Prostate gland (tissue), 2 donors: ENCODE data around the gene DDOST. TPM values are rescaled to one million over a fixed set of nuclear protein-coding genes. Genes with fewer than 3 reads are reported as not detected.

Experiments used
- DNase-seq: peaks from one replicate; pipeline ENCODE4 v3.0.0-alpha.2; 2019; ENCODE audit warnings: low spot score
- H3K27ac ChIP-seq, 2 donors: fragments of 200-600 bp; sonication (generic); 2 replicates each; pipeline ENCODE4 v1.5.1; 2017 to 2019
- H3K27me3 ChIP-seq: fragments of 200-600 bp; sonication (generic); replicated peaks from 2 replicates; pipeline ENCODE4 v1.5.1; 2019; ENCODE audit not compliant: insufficient read depth
- H3K36me3 ChIP-seq, 2 donors: fragments of 200-600 bp; sonication (generic); 1 replicate in 1 of 2; 2 replicates in 1 of 2; pipeline versions ENCODE4 v1.5.1 to v1.8.1; 2017 to 2019
- H3K4me1 ChIP-seq: fragments of 200-600 bp; sonication (generic); replicated peaks from 2 replicates; pipeline ENCODE4 v1.5.1; 2019
- H3K4me3 ChIP-seq, 2 donors: fragments of 200-600 bp; sonication (generic); 2 replicates each; pipeline ENCODE4 v1.5.1; 2017 to 2019
- H3K9me3 ChIP-seq: fragments of 200-600 bp; sonication (generic); 2 replicates; pipeline ENCODE4 v1.5.1; 2017
- POLR2A ChIP-seq: fragments of 450-650 bp; IDR thresholded peaks from one replicate; pipeline ENCODE4 v1.6.1; 2016; ENCODE audit warnings: antibody characterized with exemption, mild to moderate bottlenecking
- POLR2AphosphoS5 ChIP-seq: sonication (generic); formaldehyde crosslinking; IDR thresholded peaks from one replicate; pipeline ENCODE4 v1.6.1; 2017; ENCODE audit warnings: antibody characterized with exemption
- WGBS: methylation state at CpG from one replicate; pipeline ENCODE4 v1.1.5; 2018; 5-methylcytosine and 5-hydroxymethylcytosine counted together
- intact Hi-C: fragments of 100-400 bp; cut with DNase I; formaldehyde crosslinking; loops from one replicate; pipeline ENCODE4 v1.14.2; 2022
- total RNA-seq, 2 donors: library from RNA; depleted of rRNA; stranded (reverse); fragments of >200 nt; gene quantifications; one replicate each; pipeline ENCODE4 v1.1.0, GENCODE V29; 2016
- TF ChIP-seq, protein P1 (sequence below), 4 experiments: fragments of 200-600 bp in 2 of 4; fragments of 450-650 bp in 2 of 4; sonication (generic) in 2 of 4; IDR thresholded peaks; 1 replicate in 3 of 4; 2 replicates in 1 of 4; pipeline ENCODE4 v1.5.1; 2016 to 2019; ENCODE audit warnings: antibody characterized with exemption in 4 of 4, mild to moderate bottlenecking in 2 of 4, moderate library complexity in 2 of 4

The DDOST gene
- total RNA-seq, 2 donors from 2014 or later, result 223 to 264 TPM

- no peak for DNase-seq
- WGBS, result 82% methylated on average over 6 of the region's 6 CpGs
- Histone ChIP-seq H3K4me3 (no peak overlapping the region), H3K27ac (no peak overlapping the region), H3K9me3 (no peaks in the 10 kb centered on the region), H3K27me3 (no peaks in the 10 kb centered on the region), H3K4me1 (no peaks in the 10 kb centered on the region), H3K36me3 (no peaks in the 10 kb centered on the region)
- intact Hi-C loops, result no loop called here
- TF ChIP-seq, protein P1, sequence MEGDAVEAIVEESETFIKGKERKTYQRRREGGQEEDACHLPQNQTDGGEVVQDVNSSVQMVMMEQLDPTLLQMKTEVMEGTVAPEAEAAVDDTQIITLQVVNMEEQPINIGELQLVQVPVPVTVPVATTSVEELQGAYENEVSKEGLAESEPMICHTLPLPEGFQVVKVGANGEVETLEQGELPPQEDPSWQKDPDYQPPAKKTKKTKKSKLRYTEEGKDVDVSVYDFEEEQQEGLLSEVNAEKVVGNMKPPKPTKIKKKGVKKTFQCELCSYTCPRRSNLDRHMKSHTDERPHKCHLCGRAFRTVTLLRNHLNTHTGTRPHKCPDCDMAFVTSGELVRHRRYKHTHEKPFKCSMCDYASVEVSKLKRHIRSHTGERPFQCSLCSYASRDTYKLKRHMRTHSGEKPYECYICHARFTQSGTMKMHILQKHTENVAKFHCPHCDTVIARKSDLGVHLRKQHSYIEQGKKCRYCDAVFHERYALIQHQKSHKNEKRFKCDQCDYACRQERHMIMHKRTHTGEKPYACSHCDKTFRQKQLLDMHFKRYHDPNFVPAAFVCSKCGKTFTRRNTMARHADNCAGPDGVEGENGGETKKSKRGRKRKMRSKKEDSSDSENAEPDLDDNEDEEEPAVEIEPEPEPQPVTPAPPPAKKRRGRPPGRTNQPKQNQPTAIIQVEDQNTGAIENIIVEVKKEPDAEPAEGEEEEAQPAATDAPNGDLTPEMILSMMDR (IDR thresholded peaks at IDR 0.05), result no peak
- no peak for TF ChIP-seq POLR2AphosphoS5
Measured at GRCh38 chr1:20708057-20708456, 46.9 kb upstream of the DDOST start.

DNA sequence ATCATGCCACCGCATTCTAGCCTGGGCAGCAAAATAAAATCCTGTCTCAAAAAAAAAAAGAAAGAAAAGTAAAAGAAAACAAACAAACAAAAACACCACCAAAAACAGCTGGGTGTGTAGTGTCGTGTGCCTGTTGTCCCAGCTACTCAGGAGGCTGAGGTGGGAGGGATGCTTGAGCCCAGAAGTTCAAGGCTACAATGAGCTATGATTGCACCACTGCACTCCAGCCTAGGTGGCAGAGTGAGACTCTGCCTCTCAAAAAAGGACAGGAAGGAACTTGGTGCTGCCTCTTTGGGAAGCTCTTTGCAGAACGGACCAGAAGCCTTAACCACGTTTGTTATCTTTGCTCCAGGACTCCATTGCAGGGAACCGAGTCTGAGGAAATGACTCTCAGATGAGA lies 45.7 kb upstream of the DDOST start:
- H3K36me3 ChIP-seq, result no peaks in the 10 kb centered on the region
- H3K27ac ChIP-seq, result no peak overlapping the region
- intact Hi-C loops, result no loop called here
- no peaks in the 10 kb centered on the region for H3K9me3 ChIP-seq
- no peak for DNase-seq
- no peaks in the 10 kb centered on the region for H3K27me3 ChIP-seq
- H3K4me3 ChIP-seq, result no peak overlapping the region
- TF ChIP-seq, protein P1 (IDR thresholded peaks at IDR 0.05), result no peak
- TF ChIP-seq POLR2AphosphoS5, result no peak
- TF ChIP-seq POLR2A, result no peak
- 71% methylated on average over 5 of the region's 5 CpGs for WGBS
- H3K4me1 ChIP-seq, result no peaks in the 10 kb centered on the region

DNA sequence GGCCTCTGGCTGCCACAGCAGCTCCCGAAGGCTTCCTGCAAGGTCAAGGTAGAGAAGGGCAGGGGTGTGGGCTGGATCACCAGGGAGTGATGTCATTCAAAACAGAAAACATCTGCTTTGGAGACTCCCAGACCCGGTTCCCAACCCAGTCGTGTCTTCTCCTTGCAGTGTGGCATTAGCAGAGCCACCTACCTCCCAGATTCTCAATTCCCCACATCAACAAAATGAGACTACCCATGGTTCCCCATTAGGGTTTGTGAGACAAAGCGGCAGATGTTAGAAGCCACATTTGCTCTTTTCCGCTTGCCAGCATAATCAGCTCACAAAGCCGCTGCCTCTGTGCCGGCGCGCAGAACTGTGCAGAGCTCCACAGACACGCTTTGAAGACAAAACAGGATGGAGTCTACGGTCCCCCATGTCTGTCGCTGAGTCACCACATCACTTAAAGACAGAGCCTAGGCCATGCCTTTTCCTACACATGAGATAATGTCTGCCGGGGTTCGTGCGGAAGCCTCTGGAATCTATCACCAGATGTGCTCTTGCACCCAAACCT lies 44.1 kb upstream of the DDOST start:
- 87% methylated on average over 15 of the region's 15 CpGs for WGBS
- no peaks in the 10 kb centered on the region for H3K9me3 ChIP-seq
- H3K27ac ChIP-seq, result no peak overlapping the region
- DNase-seq, result no peak
- no peak overlapping the region for H3K4me3 ChIP-seq
- intact Hi-C loops, result no loop called here
- H3K27me3 ChIP-seq, result no peaks in the 10 kb centered on the region
- H3K36me3 ChIP-seq, result no peaks in the 10 kb centered on the region
- TF ChIP-seq POLR2AphosphoS5, result no peak
- no peak for TF ChIP-seq POLR2A
- TF ChIP-seq, protein P1 (IDR thresholded peaks at IDR 0.05), result no peak
- no peaks in the 10 kb centered on the region for H3K4me1 ChIP-seq

GRCh38 chr1:20704390-20705202 lies 43.4 kb upstream of the DDOST start:
- DNase-seq, result no peak

More at GRCh38 chr1:20704390-20705202, 43.4 kb upstream of the DDOST start:
- H3K27me3 ChIP-seq, result no peaks in the 10 kb centered on the region
- TF ChIP-seq POLR2AphosphoS5, result no peak
- TF ChIP-seq, protein P1 (IDR thresholded peaks at IDR 0.05), result no peak
- no peak for TF ChIP-seq POLR2A
- H3K4me3 ChIP-seq, result no peak overlapping the region
- intact Hi-C loops, result no loop called here
- 96% methylated on average over 26 of the region's 41 CpGs for WGBS
- no peaks in the 10 kb centered on the region for H3K4me1 ChIP-seq
- H3K36me3 ChIP-seq, result no peaks in the 10 kb centered on the region
- H3K9me3 ChIP-seq, result no peaks in the 10 kb centered on the region
- no peak overlapping the region for H3K27ac ChIP-seq
